Ammon's horn (tissue), 1 donor: Measurements from ENCODE around the gene ALOX5.

ENCODE experiments used
- DNase-seq: peaks from one replicate; pipeline ENCODE4 v3.0.0-alpha.2; 2016; ENCODE audit warnings: low spot score

The ALOX5 gene

GRCh38 chr10:45424668-45425404, 50.8 kb downstream of the ALOX5 start:
- peak; percentile 57 for DNase-seq

- DNase-seq, result no peak
Measured at GRCh38 chr10:45425621-45426563, 51.9 kb downstream of the ALOX5 start.

- no peak for DNase-seq
Measured at GRCh38 chr10:45427262-45427969, 53.4 kb downstream of the ALOX5 start.

- DNase-seq, result no peak
Measured at GRCh38 chr10:45427970-45428366, 54.0 kb downstream of the ALOX5 start.

GRCh38 chr10:45428611-45429510, 54.8 kb downstream of the ALOX5 start:
- no peak for DNase-seq

GRCh38 chr10:45429790-45430189, 55.8 kb downstream of the ALOX5 start:
- no peak for DNase-seq

GRCh38 chr10:45432113-45432512, 58.1 kb downstream of the ALOX5 start:
- no peak for DNase-seq

GRCh38 chr10:45432700-45433472, 58.9 kb downstream of the ALOX5 start:
- no peak for DNase-seq

- no peak for DNase-seq
Measured at GRCh38 chr10:45433716-45434469, 59.9 kb downstream of the ALOX5 start.

- no peak for DNase-seq
Measured at GRCh38 chr10:45437587-45438465, 63.8 kb downstream of the ALOX5 start.

- DNase-seq, result no peak
Measured at GRCh38 chr10:45438466-45439090, 64.6 kb downstream of the ALOX5 start.

GRCh38 chr10:45439365-45439764, 65.3 kb downstream of the ALOX5 start:
- no peak for DNase-seq

- no peak for DNase-seq
Measured at GRCh38 chr10:45439873-45440272, 65.9 kb downstream of the ALOX5 start.

GRCh38 chr10:45440511-45441062, 66.6 kb downstream of the ALOX5 start:
- no peak for DNase-seq

- no peak for DNase-seq
Measured at GRCh38 chr10:45441239-45442190, 67.5 kb downstream of the ALOX5 start.

- DNase-seq, result no peak
Measured at GRCh38 chr10:45442251-45442650, 68.2 kb downstream of the ALOX5 start.

GRCh38 chr10:45442662-45443061, 68.6 kb downstream of the ALOX5 start:
- no peak for DNase-seq
